Tibial artery (tissue), 4 donors: ENCODE results near the gene HOXC12.

Source experiments
- DNase-seq, 2 donors: peaks; one replicate each; pipeline ENCODE4 v3.0.0-alpha.2; 2019
- H3K27ac ChIP-seq, 2 donors: fragments of 200-600 bp; sonication (generic) in 1 of 2; 1 replicate in 1 of 2; 2 replicates in 1 of 2; pipeline ENCODE4 v1.5.1; 2018 to 2019; ENCODE audit warnings: mild to moderate bottlenecking in 1 of 2
- H3K27me3 ChIP-seq, 2 donors: fragments of 200-600 bp; sonication (generic) in 1 of 2; one replicate each; pipeline versions ENCODE4 v1.5.1 to v1.6.0; 2016 to 2019
- H3K36me3 ChIP-seq, 3 donors: fragments of 200-600 bp; sonication (generic) in 2 of 3; one replicate each; pipeline ENCODE4 v1.5.1; 2016 to 2019; ENCODE audit warnings: mild to moderate bottlenecking in 2 of 3
- H3K4me1 ChIP-seq, 4 donors: fragments of 200-600 bp; sonication (generic) in 2 of 4; 1 replicate in 3 of 4; 2 replicates in 1 of 4; pipeline ENCODE4 v1.5.1; 2016 to 2019
- H3K4me3 ChIP-seq, 2 donors: fragments of 200-600 bp; sonication (generic) in 1 of 2; 1 replicate in 1 of 2; 2 replicates in 1 of 2; pipeline ENCODE4 v1.5.1; 2018 to 2019; ENCODE audit warnings: mild to moderate bottlenecking in 2 of 2
- H3K9me3 ChIP-seq, 3 donors: fragments of 200-600 bp; sonication (generic) in 1 of 3; one replicate each; pipeline ENCODE4 v1.5.1; 2016 to 2019
- intact Hi-C: fragments of 100-400 bp; cut with DNase I; formaldehyde crosslinking; loops from one replicate; pipeline ENCODE4 v1.15.0; 2023; ENCODE audit warnings: low total_unique reads
- TF ChIP-seq, protein P1 (sequence below), 2 experiments: fragments of 200-600 bp in 1 of 2; fragments of 450-650 bp in 1 of 2; IDR thresholded peaks; one replicate each; pipeline ENCODE4 v1.5.1; 2017 to 2019; ENCODE audit warnings: antibody characterized with exemption in 2 of 2, mild to moderate bottlenecking in 1 of 2, moderate library complexity in 1 of 2

HOXC12 gene

DNA sequence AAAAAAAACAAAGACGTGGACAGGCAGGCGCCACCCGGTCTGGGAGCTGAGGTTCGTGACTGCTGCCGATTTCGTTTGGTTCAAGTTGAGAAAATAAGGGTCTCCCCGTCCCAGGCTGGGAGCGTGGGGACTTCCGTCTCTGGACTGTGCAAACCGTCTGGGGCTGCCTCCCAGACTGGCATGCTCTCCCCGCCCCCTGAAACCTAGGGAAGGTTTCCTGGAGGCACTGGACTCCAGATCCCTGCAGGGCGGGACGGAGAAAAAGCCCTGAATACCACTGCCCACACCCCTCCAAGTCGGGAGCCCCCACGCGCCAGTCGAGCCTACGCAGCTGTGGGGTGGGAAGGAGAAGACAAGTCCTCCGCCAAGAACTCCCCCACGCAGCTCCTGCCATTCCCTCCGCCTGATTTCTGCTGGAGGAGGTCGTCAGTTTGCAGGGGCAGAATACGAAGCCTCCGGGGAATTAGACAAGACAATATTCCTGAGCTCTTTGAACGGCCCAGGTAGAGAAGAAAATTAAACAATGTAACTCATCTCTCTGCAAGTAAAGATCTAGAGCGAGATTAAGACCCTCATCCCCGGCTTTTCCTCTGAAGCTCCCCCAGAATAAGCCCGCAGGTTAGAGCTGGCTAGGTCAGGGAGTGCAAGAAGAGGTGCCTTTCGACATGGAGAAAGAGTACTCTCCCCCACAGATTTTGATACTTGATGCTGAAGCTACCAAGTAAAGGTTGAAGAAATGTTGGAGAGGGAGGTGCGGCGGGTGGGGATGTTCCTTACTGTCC lies 26.5 kb upstream of the HOXC12 start:
- H3K4me3 ChIP-seq: no peak overlapping the region
- H3K9me3 ChIP-seq: no peaks in the 10 kb centered on the region
- peaks cover 10 to 100% of the 10 kb centered on the region in 2 donors for H3K27me3 ChIP-seq
- peaks cover 0 to 11% (median 5%) of the 10 kb centered on the region in 4 donors for H3K4me1 ChIP-seq
- no peak overlapping the region for H3K27ac ChIP-seq
- no peaks in the 10 kb centered on the region for H3K36me3 ChIP-seq
- TF ChIP-seq, protein P1, sequence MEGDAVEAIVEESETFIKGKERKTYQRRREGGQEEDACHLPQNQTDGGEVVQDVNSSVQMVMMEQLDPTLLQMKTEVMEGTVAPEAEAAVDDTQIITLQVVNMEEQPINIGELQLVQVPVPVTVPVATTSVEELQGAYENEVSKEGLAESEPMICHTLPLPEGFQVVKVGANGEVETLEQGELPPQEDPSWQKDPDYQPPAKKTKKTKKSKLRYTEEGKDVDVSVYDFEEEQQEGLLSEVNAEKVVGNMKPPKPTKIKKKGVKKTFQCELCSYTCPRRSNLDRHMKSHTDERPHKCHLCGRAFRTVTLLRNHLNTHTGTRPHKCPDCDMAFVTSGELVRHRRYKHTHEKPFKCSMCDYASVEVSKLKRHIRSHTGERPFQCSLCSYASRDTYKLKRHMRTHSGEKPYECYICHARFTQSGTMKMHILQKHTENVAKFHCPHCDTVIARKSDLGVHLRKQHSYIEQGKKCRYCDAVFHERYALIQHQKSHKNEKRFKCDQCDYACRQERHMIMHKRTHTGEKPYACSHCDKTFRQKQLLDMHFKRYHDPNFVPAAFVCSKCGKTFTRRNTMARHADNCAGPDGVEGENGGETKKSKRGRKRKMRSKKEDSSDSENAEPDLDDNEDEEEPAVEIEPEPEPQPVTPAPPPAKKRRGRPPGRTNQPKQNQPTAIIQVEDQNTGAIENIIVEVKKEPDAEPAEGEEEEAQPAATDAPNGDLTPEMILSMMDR (IDR thresholded peaks at IDR 0.05): no peak
- intact Hi-C loops: no loop called here
- DNase-seq: no peak

DNA sequence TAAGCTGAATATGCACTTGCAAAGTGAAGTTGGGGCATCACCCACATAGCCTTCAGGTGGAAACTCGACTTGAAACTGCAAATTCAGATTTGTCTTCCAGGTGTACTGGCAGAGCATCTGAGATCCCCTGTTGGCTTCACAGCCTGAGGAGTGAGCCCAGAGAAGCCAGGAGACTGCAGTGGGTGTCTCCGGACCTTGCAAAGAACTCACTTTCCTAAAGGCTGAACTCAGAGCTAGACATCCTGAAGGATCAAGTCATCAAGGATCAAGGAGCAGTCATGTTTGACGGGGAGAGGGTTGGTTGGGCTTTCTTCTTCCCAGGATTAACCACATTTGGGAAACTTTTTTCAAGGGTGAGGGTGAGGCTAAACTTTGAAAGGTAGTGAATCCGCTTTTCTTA lies 25.2 kb upstream of the HOXC12 start:
- DNase-seq: no peak
- TF ChIP-seq, protein P1 (IDR thresholded peaks at IDR 0.05): no peak
- intact Hi-C loops: no loop called here
- Histone ChIP-seq H3K36me3 (no peaks in the 10 kb centered on the region), H3K4me1 (peaks cover 0 to 11% (median 5%) of the 10 kb centered on the region in 4 donors), H3K4me3 (no peak overlapping the region), H3K9me3 (no peaks in the 10 kb centered on the region), H3K27me3 (peaks cover 10 to 100% of the 10 kb centered on the region in 2 donors), H3K27ac (no peak overlapping the region)

DNA sequence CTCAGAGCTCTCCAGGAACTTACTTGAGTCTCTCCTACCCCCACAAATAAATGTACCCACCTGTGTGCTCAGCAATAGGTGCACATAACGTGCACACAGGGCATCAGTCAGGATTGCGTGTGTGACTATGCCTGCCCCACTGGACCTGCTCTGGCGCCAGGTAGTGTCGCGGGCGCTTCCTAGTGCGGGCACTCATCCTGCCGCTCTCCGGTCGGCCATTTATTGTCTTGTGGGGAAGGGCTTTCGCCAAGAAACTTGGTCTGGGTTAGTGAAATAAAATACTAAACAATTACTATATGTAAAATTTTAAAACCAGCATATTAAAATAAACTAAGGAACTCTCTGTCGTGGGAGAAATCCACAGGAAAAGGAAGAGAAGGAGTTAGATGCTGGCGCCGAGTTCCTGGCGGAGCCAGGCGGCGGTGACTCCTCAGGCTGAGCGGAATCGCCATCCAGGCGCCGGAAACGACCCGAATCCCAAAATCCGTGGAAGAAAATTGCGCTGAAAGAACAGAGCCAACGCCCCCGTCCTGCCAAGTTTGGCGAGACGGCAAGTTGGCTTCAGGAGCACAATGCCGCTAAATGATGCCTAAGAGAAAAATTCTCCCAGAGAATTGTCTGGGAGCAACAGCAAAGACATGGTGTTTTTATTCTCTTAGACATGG lies 24.0 kb upstream of the HOXC12 start:
- TF ChIP-seq, protein P1 (IDR thresholded peaks at IDR 0.05): no peak
- H3K9me3 ChIP-seq: no peaks in the 10 kb centered on the region
- H3K4me3 ChIP-seq: no peak overlapping the region
- H3K36me3 ChIP-seq: no peaks in the 10 kb centered on the region
- peaks cover 0 to 11% (median 5%) of the 10 kb centered on the region in 4 donors for H3K4me1 ChIP-seq
- no peak for DNase-seq
- H3K27me3 ChIP-seq: peaks cover 10 to 100% of the 10 kb centered on the region in 2 donors
- intact Hi-C loops: no loop called here
- H3K27ac ChIP-seq: no peak overlapping the region

DNA sequence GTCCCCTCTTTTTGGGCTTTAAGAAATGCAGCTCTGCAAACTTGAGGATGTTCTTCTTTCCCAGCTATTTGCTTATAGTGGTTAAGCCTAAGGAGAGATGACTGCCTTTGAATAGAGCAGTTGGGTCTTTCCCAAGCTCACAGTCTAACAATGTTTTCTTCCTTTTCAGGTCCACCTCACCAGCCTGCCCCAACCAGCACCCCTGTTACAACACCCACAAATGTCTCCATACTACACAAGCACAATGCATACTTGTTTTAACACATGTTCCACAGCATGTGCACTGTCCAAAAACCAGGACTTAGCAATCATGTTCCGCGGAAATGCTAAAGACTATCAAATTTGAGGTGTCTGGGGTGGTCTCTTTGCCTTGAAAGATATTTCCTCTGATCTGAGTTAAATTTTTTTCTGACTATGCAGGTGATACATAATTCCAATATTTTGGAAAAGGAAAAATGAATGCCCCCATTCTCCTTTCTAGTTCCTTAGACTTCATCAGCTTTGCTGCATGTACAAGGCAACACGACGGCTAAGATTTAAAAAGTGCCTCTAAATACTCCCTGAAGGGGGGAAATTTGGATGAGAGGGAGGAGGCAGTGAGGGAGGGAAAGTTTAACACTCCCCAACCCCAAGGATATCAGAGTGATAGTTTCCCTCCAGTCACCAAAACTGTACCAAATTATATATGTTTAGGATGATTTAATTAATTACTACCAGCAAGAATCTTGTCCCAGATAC lies 22.7 kb upstream of the HOXC12 start:
- H3K9me3 ChIP-seq: no peaks in the 10 kb centered on the region
- no peak overlapping the region for H3K27ac ChIP-seq
- intact Hi-C loops: no loop called here
- TF ChIP-seq, protein P1 (IDR thresholded peaks at IDR 0.05): no peak
- no peak overlapping the region for H3K4me3 ChIP-seq
- H3K27me3 ChIP-seq: peaks cover 15 to 100% of the 10 kb centered on the region in 2 donors
- H3K36me3 ChIP-seq: no peaks in the 10 kb centered on the region
- H3K4me1 ChIP-seq: peaks cover 0 to 11% (median 5%) of the 10 kb centered on the region in 4 donors
- no peak for DNase-seq

DNA sequence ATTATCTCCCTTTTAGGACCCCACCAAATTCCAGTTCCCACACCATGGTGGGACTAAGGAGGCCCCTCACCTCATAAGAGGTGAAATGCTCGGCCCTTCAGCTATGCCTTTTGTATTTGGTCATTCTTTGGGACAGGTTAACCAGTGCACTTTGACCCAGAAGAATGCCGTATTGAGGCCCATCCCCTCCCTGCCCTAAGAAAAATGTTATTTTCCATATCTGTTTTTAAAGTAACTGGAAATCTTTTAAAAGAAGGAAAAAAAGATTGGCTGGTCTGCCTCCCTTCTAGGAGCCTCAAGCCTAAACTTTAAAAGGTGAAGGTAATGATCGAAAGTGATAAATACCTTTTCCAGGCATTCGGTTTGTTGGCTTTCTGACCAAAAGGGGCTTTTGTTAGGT lies 21.8 kb upstream of the HOXC12 start:
- TF ChIP-seq, protein P1 (IDR thresholded peaks at IDR 0.05): no peak
- intact Hi-C loops: no loop called here
- peaks cover 0 to 8% (median 4%) of the 10 kb centered on the region in 4 donors for H3K4me1 ChIP-seq
- peaks cover 13 to 100% of the 10 kb centered on the region in 2 donors for H3K27me3 ChIP-seq
- H3K27ac ChIP-seq: no peak overlapping the region
- no peaks in the 10 kb centered on the region for H3K9me3 ChIP-seq
- no peaks in the 10 kb centered on the region for H3K36me3 ChIP-seq
- no peak for DNase-seq
- no peak overlapping the region for H3K4me3 ChIP-seq
